Subcutaneous adipose tissue (tissue), 4 donors: Measurements from ENCODE around the gene DNER. TPM values are rescaled to one million over a fixed set of nuclear protein-coding genes. Genes with fewer than 3 reads are reported as not detected.

Experiments
- CTCF ChIP-seq: fragments of 450-650 bp; IDR thresholded peaks from one replicate; pipeline ENCODE4 v1.5.1; 2016; ENCODE audit warnings: low read depth, mild to moderate bottlenecking, control low read depth, antibody characterized with exemption, moderate library complexity
- total RNA-seq, 4 donors: library from RNA; depleted of rRNA; stranded (reverse); fragments of >200 nt; gene quantifications; one replicate each; pipeline ENCODE4 v1.1.0, GENCODE V29; 2016

DNER gene
- total RNA-seq, 4 donors from 2014 or later: 0.57 to 6.2 (median 3.4) TPM

GRCh38 chr2:229401171-229401865 is 313.0 kb downstream of the DNER start:
- TF ChIP-seq CTCF: no peak

- TF ChIP-seq CTCF: no peak
These were observed 320.4 kb downstream of the DNER start for GRCh38 chr2:229393926-229394325.

- TF ChIP-seq CTCF: no peak
These were observed 322.2 kb downstream of the DNER start for GRCh38 chr2:229392196-229392595.

- no peak for TF ChIP-seq CTCF
These were observed 325.6 kb downstream of the DNER start for GRCh38 chr2:229388731-229389130.

GRCh38 chr2:229387866-229388265 is 326.5 kb downstream of the DNER start:
- TF ChIP-seq CTCF: no peak

GRCh38 chr2:229380101-229380625 is 334.2 kb downstream of the DNER start:
- no peak for TF ChIP-seq CTCF

- TF ChIP-seq CTCF: no peak
These were observed 336.0 kb downstream of the DNER start for GRCh38 chr2:229378386-229378785.
